ENCODE measurements around the gene COL6A2. TPM values are rescaled to one million over a fixed set of nuclear protein-coding genes. Genes with fewer than 3 reads are reported as not detected.

Gene COL6A2
- total RNA-seq, 4 donors from 2014 or later: 321 to 1,200 (median 948) TPM

- DNase-seq: peak; percentile 61 to 77
- H3K36me3 ChIP-seq: no peaks in the 10 kb centered on the region
- H3K4me3 ChIP-seq: no peak overlapping the region
- intact Hi-C loops (cut with DNase I; ENCODE audit: low total_unique reads): no loop called here
- H3K27me3 ChIP-seq: no peaks in the 10 kb centered on the region
- H3K27ac ChIP-seq: peak overlapping the region; percentile 74 to 99
- H3K4me1 ChIP-seq: peaks cover 19 to 21% of the 10 kb centered on the region in 2 donors
- TF ChIP-seq POLR2A (IDR thresholded peaks at IDR 0.05) (no peak), CTCF (IDR thresholded peaks at IDR 0.05) (no peak)
- H3K9me3 ChIP-seq: no peaks in the 10 kb centered on the region
Observed at GRCh38 chr21:46066591-46067331, 31.2 kb upstream of the COL6A2 start.

GRCh38 chr21:46067505-46068201, 30.3 kb upstream of the COL6A2 start:
- Histone ChIP-seq H3K27ac (peak overlapping the region; percentile 74 to 99), H3K4me3 (no peak overlapping the region), H3K9me3 (no peaks in the 10 kb centered on the region), H3K4me1 (peaks cover 19 to 21% of the 10 kb centered on the region in 2 donors), H3K36me3 (no peaks in the 10 kb centered on the region), H3K27me3 (no peaks in the 10 kb centered on the region)
- no peak for DNase-seq
- intact Hi-C loops (cut with DNase I; ENCODE audit: low total_unique reads): no loop called here
- no peak for TF ChIP-seq POLR2A (IDR thresholded peaks at IDR 0.05)
- TF ChIP-seq CTCF (IDR thresholded peaks at IDR 0.05): no peak

GRCh38 chr21:46068516-46069079, 29.3 kb upstream of the COL6A2 start:
- intact Hi-C loops (cut with DNase I; ENCODE audit: low total_unique reads): no loop called here
- no peak overlapping the region for H3K4me3 ChIP-seq
- H3K4me1 ChIP-seq: peaks cover 19 to 21% of the 10 kb centered on the region in 2 donors
- DNase-seq: no peak
- TF ChIP-seq POLR2A (IDR thresholded peaks at IDR 0.05) (no peak), CTCF (IDR thresholded peaks at IDR 0.05) (no peak)
- no peaks in the 10 kb centered on the region for H3K27me3 ChIP-seq
- no peak overlapping the region for H3K27ac ChIP-seq
- H3K9me3 ChIP-seq: no peaks in the 10 kb centered on the region
- no peaks in the 10 kb centered on the region for H3K36me3 ChIP-seq

- Histone ChIP-seq H3K36me3 (no peaks in the 10 kb centered on the region), H3K9me3 (no peaks in the 10 kb centered on the region), H3K4me3 (no peak overlapping the region), H3K27me3 (no peaks in the 10 kb centered on the region), H3K27ac (no peak overlapping the region), H3K4me1 (peaks cover 19 to 21% of the 10 kb centered on the region in 2 donors)
- no peak for DNase-seq
- intact Hi-C loops (cut with DNase I; ENCODE audit: low total_unique reads): no loop called here
- no peak for TF ChIP-seq CTCF (IDR thresholded peaks at IDR 0.05)
- TF ChIP-seq POLR2A (IDR thresholded peaks at IDR 0.05): no peak
Observed at GRCh38 chr21:46069166-46069565, 28.7 kb upstream of the COL6A2 start.

Data from uterus (tissue), 4 donors.